Effector CD8-positive, alpha-beta T cell (primary cell): Measurements from ENCODE around the gene GCNT1.
A peak's percentile ranks its signal among the peaks of the same experiment; 100 is the strongest.
"Not testable (repeated sequence)": the region's sequence is repeated elsewhere in the genome, so short reads cannot be mapped to it uniquely, and the experiment has no call there.

ENCODE experiments used
- DNase-seq: peaks from one replicate; lab custom pipeline; 2025; lab: John Stamatoyannopoulos, UW
- total RNA-seq, 4 experiments: gene quantifications; one replicate each; lab custom pipeline; 2026; lab: John Stamatoyannopoulos, UW

GCNT1 gene
- total RNA-seq = 29.7 to 162 (median 127) reads per million in 4 experiments

DNA sequence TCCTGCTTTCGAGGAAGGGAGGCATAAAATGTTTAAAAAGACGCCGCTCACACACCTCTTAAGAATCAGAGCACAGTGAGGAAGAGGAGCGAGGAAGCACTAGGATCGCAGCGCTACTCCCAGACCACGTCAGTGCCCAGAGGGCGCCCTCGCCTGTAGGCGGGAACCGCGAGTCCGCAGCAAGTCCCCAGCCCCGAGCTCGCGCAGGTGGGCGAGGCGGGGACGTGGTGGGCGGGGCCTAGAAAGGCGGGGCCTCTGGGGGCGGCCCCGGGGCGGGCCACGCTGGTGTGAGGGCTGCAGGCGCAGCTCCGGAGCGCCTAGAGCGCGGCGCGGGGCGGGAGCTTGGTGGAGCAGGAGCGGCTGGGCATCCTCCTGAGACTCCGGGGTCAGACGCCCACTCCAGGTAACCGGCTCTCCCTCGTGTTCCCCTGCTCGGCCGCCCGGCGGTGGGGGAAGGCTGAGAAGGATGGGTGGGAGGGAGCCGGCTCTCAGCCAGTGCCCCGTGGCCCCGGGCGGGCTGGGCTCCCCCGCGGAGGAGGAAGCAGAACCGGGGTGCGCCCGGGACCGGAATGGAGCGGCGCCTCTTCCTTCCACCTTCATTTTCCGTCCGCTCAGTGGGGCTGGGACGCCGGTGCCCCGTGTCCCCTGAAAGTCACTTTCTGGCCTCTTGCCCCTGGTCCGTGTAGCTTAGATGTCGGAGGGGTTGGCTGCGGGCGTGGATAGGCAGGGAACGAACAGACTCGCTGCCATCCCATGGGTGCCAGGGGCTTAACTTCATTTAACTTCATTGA is at the start of gene GCNT1:
Gene GCNT1 (plus strand): TSS at position 280 of the 791 bp plus-strand sequence. CDS start 43,200 bp downstream, outside the sequence.
- peak; percentile 81 for DNase-seq

DNA sequence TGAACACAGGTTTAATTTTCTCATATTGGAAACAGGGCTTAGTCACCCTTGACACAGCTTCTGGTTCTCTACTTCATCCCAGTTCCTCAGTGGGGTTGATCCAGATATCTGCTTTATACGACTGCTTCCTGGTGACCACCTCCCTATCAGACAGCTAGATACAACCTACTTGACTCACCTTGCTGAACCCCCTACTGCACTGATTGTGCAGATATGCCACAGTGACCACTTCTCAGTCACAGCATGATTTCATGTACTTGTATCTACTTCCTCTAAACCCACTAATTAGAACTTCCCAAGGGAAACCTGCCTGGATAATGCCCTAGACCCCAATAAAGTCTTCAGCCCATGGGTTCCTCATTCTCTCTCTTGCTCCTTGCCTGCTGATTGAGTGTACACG is 46.3 kb upstream of the GCNT1 start:
- DNase-seq = no peak

DNA sequence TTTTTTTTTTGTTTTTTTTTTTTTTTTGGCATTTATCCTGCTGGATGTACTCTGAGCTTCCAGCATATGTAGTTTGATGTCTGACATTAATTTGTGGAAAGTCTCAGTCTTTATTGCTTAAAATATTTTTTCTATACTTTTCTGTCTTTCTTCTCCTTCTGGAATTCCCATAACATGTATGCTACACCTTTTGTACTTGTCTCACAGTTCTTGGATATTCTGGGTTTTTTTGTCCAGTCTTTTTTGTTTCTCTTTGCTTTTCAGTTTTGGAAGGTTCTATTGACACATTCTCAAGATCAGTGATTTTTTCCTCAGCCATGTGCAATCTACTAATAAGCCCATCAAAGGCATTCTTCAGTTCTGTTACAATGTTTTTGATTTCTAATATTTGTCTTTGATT is 45.3 kb upstream of the GCNT1 start:
- DNase-seq = no peak

DNA sequence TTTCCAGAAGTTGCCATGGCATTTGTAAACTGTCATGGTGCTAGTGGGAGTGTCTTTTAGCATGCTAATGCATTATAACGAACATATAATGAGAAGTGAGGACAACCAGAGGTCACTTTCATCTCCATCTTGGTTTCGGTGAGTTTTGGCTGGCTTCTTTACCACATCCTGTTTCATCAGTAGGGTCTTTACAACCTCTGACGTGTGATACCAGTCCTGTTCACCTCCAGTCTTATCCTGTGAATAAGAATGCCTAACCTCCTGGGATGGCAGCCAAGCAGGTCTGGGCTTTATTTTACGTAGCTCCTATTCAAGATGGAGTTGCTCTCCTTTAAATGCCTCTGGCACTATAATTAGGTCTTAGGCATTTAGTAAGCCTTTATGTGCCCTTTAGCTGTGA is 44.3 kb upstream of the GCNT1 start:
- DNase-seq = no peak

DNA sequence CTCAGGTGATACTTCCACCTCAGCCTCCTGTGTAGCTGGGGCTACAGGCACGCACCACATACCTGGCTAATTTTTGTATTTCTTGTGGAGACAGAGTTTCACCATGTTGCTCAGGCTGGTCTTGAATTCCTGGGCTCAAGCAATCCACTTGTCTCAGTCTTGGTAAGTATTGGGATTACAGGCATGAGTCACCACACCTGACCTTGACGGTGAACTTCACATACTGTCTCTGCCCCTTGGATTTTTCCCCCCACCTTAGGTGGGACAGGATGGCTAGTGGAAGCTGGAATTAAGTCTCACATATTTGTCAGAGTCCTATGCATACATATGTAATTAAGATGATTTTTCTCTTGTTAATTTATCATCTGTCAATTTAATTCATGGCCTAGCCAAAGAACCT is 43.8 kb upstream of the GCNT1 start:
- DNase-seq = no peak

DNA sequence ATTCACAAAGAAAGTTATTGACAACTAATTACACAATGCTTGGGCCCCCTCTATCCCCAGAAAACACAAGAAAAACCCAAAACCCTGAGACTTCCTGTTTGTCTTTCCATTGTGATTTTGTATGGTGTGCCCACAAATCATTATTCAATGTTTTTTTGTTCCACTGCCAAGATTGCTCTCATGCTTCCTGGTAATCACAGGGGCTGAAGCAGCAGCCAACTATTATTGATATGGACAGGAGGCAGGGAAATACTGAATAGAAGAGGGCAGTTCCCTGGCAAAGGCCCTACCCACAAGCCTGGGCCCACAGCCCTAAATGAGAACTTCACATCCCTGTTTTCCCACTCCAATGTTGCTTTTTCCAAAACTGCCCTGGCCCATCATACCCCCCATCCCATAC is 43.3 kb upstream of the GCNT1 start:
- DNase-seq = no peak

DNA sequence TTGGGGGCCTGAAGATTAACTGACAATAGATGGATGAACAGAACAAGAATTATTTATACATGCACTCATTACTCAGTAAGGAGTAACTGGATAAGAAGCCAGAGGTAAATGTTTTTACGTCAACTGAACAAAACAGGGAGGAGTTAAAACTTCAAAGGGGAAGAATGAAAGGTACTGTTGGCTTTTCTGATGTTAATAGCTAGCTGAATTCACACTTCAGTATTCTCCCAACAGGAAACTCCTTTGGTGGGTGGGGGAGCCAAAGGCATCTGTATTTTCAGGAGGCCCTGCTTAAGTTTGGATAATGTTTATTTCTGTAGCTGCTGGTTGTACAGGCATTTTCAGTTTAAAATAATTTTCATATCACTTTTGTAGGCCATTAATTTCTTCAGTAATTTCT is 41.6 kb upstream of the GCNT1 start:
- DNase-seq = no peak

DNA sequence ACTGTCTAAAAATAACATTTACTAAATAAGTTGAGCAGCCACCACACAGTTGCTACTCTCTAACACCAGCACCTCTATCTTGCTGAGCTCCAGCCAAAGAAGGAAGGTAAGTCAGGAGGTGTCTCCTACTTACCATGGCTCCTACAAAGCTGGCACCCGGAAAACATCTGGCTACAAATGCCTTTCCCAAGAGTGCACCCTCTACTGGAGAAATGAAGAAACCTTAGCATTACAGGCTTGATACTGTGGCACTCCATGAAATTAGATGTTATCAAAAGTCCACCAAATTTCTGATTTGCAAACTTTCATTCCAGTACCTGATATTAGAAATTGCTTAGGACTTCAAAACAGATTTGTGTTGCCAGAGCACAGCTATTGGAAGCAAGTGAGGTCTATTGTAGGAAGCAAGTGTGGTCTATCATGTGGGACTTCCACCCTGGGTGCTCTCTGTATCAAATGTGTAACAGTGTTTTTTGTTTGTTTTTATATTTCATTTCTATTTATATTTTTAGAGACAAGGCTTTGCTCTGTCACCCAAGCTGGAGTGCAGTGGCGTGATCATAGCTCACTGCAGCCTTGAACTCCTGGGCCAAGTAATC is 39.1 kb upstream of the GCNT1 start:
- no peak for DNase-seq

DNA sequence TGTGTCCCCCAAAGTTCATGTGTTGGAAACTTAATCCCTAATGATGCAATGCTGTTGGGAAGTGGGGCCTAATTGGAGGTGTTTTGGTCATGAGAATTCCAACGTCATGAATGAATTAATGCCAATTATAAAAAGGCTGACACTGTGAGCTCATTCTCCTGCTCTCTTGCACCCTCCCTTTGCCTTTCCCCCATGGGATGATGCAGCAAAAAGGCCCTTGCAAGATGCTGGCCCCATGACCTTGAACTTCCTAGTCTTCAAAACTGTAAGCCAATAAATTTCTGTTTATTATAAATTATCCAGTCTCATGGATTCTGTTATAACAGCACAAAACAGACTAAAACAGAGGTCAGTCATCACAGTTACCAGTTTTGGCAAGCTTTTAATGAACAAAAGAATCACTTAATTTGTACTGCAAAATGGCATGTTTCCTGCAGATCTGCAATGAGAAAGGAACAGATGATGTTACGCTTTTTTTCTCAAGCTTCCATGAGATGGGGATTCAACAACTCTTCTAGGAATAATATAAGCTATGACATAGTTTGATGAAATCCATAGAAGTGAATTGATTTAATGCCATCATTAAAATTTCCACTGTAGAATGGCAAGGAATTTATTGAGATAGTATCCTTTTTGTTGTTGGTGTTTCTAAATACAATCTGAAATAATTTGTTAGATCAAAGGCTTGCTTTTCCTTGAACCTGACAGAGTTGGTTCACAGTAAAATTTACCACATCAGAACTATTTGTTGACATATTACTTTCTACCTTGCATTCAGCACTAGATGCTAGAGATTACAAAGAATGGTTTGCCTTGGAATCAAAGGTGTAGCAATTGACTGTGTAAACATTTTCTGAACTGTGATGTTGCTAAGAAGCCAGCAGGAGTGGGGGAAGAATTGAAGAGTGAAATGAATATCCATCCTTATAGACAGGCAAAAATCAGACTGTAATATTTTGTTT is 35.5 kb upstream of the GCNT1 start:
- DNase-seq = no peak

DNA sequence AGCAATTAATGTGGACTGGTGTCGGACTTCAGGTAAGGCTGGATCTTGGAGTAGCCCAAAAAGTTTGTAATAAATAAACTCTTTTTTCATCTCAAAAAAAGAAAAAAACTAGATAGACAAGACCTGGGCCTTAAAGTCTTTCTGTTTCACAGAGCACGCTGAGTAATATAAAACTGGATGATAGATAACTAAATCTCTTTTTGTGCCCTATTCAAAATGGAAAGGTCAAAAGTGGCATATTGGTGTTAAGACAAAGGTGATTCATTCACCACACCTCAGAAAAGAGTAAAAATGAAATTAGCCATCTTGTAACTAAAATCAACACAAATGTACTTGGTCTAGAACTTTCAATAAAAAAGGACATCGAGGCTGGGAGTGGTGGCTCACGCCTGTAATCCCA is 34.5 kb upstream of the GCNT1 start:
- no peak for DNase-seq

DNA sequence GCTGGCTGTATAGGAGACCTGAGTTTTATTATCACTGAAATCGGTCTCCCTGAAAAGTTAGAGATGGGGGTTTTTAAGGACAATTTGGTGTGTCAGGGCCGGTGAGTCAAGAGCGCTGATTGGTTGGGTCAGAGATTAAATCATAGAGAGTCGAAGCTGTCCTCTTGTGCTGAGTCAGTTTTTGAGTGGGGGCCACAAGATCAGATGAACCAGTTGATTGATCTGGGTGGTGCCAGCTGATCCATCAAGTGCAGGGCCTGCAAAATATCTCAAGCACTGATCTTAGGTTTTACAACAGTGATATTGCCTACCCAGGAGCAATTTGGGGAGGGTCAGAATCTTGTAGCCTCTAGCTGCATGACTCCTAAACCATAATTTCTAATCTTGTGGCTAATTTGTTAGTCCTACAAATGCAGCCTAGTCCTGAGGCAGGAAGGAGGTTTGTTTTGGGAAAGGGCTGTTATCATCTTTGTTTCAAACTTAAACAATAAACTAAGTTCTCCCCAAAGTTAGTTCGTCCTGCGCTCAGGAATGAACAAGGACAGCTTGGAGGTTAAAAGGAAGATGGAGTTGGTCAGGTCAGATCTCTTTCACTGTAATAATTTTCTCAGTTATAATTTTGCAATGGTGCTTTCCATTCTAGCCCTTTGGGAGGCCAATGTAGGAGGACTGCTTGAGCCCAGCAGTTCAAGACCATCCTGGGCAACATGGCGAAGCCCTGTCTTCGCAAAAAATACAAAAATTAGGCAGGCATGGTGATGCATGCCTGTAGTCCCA is 33.1 kb upstream of the GCNT1 start:
- no peak for DNase-seq

DNA sequence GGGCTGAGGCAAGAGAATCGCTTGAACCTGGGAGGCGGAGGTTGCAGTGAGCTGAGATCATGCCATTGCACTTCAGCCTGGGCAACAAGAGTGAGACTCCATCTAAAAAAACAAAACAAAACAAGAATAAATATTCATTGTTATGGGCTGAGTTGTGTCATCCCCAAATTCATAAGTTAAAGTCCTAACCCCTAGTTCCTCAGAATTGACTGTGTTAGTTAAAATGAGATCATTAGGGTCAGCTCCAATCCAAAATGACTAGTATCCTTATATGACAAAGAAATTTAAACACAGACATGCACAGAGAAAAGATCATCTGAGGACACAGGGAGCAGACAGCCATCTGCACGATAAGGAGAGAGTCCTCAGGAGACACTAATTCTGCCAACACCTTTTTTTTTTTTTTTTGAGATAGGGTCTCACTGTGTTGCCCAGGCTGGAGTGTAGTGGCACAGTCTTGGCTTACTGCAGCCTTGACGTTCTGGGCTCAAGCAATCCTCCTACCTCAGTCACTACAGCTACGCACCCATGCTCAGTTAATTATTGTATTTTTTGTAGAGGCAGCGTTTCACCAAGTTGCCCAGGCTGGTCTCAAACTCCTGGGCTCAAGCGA is 32.1 kb upstream of the GCNT1 start:
- no peak for DNase-seq

DNA sequence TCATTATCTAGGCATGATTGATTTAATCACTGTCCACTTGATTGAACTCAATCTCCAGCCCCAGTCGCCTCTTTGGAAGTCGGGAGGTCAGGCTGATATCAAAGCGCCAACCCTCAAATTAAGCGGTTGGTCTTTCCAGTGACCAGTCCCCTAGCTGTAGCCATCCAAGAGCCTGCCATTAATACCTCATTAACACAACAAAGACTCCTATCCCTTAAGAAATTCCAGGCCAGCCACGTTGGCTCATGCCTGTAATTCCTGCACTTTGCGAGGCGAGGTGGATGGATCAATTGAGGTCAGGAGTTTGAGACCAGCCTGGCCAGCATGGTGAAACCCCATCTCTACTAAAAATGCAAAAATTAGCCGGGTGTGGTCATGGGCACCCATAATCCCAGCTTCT is 27.4 kb upstream of the GCNT1 start:
- DNase-seq = no peak

DNA sequence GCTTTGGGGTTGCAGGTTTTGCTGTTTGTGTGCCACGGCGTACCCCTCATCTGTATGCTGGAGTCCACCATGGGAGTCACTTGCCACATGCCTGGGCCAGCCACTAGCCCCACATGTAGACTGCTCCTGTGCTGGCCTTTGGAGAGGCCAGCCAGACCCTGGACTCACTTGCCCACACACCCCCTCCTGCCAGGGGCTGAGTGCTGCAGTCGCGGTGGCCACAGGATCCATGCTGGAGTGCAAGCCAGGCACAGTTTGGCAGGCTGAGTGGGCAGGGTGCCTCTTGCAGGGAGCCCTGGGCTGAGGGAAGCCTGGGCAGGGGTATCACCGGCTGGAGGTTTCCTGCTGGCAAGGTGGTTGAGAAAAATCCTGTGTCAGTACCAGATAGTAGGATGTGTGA is 25.6 kb upstream of the GCNT1 start:
- no peak for DNase-seq

DNA sequence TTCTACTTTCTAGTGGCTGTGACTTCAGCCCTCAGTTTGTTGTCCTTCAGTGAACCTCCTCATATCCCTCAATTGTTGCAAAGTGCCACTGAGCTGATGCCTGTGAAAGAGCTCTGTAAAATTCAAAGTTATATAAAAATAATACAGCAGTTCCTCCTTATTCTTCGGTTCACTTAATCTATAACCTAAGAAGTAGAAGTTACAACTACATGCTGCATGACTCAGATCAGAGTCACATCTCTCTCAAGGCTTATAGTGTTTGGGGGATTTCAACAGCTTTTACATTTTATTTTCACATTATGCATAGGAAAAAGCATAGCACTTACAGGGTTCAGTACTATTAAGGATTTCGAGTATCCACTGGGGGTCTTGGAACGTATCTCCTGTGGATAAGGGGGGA is 25.1 kb upstream of the GCNT1 start:
- no peak for DNase-seq

DNA sequence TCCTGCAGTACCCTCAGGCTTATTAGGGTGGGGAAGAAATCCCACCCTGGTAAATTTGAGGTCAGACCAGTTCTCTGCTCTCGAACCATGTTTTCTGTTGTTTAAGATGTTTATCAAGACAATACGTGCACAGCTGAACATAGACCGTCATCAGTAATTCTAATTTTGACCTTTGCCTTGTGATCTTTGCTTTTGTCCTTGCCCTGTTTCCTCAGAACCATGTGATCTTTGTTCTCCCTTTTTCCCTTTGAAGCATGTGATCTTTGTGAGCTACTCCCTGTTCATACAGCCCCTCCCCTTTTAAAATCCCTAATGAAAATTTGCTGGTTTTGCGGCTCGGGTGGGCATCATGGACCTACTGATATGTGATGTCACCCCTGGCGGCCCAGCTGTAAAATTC is 24.1 kb upstream of the GCNT1 start:
- not testable (repeated sequence) for DNase-seq

DNA sequence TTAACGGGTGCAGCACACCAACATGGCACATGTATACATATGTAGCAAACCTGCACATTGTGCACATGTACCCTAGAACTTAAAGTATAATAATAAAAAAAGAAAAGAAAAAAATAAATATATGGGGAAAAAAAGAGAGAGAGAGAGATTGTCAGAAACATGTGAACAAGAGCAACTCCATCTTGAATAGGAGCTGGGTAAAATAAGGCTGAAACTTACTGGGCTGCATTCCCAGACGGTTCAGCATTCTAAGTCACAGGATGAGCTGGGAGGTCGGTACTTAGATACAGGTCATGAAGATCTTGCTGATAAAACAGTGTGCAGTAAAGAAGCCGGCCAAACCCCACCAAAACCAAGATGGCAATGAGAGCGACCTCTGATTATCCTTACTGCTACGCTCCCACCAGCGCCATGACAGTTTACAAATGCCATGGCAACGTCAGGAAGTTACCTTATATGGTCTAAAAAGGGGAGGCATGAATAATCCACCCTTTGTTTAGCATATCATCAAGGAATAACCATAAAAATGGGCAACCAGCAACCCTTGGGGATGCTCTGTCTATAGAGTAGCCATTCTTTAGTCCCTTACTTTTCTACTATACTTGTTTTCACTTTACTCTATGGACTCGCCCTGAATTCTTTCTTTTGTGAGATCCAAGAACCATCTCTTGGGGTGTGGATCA is 21.8 kb upstream of the GCNT1 start:
- not testable (repeated sequence) for DNase-seq

DNA sequence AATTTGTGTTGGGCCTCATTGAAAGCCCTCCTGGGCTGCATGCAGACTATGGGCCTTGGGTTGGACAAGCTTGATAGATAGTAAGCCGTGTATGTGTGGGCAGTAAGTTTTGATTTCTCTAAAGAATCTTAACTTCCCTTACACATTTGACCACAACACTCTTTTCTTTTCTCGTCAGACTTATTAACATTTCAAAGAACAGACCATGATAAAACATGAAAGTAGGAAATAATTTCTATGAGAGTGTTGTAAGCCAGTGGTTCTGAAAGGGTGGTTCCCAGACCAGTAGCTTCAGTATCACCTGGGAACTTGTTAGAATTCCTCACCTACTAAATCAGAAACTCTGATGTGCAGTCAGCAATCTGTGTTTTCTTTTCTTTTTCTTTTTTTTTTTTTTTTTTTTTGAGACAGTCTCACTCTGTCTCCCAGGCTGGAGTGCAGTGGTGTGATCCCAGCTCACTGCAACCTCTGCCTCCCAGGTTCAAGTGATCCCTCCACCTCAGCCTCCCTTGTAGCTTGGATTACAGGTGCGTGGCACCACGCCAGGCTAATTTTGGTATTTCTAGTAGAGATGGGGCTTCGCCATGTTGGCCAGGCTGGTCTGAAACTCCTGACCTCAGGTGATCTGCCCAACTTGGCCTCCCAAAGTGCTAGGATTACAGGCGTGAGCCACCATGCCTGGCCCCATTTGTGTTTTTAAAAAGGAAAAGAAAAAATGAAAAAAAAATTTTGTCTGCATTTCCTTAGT is 20.0 kb upstream of the GCNT1 start:
- no peak for DNase-seq

DNA sequence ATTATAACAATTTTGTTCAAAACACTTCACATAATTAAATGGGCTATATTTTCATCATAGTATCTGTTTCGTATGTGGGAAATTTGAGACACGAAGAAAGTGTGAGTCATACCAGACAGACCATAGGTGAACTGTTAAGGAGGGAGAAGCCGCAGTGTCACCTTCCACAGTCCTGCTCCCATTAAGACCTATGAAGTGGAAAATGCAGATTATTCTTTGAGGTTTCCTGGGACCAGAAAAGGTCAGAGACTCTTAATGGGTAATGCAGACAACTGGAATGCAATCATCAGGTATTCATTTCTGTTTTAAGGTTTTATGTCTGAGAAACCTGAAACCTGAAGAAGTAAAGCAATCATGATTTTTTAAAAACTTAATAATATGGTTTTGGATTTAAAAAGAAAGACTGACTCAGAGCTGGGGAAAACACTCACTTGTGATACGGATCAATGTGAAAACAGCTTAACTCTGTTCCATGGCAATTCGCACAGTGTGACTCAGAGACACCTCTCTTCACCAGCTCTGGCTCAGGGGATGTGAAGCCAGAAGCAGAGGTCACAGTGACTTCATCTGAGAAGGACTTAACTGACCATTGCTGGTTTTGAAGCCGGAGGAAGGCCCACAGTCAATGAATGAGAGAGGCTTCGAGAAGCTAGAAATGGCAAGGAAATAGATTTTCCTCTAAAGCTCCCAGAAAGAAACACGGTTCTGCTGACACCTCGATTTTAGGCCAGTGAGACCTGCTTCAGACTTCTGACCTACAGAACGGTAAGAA is 17.2 kb upstream of the GCNT1 start:
- DNase-seq = no peak
